NOMO-1 treated with dmso at 0.1 percent for 144 hours (cell line): ENCODE results near the gene OSTF1.

Source experiments
- DNase-seq: peaks from one replicate; lab custom pipeline; 2025; ENCODE audit not compliant: unreplicated experiment; lab: John Stamatoyannopoulos, UW

The OSTF1 gene, protein sequence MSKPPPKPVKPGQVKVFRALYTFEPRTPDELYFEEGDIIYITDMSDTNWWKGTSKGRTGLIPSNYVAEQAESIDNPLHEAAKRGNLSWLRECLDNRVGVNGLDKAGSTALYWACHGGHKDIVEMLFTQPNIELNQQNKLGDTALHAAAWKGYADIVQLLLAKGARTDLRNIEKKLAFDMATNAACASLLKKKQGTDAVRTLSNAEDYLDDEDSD

DNA sequence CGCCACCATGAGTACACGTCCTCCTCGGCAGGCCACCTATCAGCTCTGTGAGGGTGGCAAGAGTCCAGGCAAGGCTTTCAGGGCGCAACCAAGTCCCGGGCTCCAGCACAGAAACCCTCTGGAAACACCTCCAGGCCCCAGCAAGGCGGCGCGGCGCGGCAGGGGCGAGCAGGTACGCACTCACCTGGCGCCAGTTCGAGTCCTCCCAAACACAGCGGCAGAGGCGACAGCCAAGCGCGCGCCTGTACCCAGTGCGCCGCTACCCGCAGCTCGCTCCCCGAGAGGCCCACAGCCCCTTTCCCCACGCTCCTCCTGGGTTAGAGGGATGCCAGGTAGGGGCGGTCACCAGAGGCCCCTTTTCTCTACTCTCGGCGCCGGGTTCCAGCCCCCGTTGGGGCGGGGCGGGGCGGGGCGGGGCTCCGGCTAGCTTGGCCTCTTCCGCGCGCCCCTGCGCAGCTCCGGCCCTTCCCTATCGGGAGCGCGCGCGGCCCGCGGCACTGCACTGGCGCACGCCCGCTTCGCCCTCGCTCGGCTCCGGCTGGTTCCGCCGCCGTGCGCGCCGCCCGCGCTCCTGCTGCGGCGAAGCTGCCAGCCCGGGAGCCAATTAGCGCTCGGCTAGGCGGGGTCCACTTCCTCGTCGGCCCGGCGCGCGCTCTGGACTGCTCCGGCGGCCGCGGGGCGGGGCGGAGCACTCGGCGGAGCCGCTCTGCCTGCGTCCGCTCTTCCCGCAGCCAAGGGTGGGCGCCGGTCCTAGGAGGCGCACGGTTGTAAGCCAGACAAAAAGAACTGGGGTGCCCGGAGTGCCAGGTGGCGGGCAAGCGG, at the start of gene OSTF1, which contains the start of gene NMRK1:
Gene OSTF1, plus strand, starts transcription at position 691 of the 822 bp plus-strand sequence. CDS start 179 bp downstream, outside the sequence.
Gene NMRK1, minus strand, starts transcription at position 332 of the 822 bp plus-strand sequence. CDS start 5,040 bp downstream, outside the sequence.
- peak; percentile 83 for DNase-seq

DNA sequence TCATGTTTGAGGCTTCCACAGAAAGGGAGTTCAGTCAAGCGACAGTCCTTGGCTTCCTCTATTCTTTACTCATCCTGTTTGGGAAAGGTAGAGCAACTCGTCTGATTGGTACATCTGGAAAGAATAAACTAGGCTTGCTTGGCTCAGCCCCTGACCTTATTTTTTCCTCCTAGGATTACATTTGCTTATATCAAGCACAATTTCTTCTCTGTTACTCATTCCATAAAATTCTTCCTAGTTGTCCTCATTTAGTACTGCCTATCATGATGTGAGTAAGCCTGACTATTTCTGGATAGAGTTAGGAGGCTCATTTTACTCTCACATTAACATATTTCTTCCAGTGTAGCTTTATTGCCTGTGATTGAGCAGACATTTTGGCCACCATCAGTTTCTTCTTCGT, 49.3 kb upstream of the OSTF1 start:
- no peak for DNase-seq

DNA sequence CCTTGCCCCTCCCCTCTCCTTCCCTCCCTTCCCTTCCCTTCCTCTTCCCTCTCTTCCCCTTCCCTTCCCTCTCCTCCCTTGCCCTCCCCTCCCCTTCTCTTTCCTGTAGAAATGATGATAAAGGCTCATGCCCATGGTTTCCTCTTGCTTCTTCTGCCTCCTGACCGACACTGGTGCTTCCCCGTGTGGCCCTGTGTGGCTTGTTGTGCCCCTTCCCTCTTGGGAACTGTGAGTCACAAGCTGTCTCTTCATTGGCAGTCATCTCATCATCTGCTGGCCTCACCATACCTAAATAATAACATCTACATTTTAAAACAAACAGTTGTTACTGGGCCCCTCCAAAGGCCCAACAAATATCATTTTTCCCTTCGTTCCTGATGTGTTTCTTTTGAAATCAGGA, 48.5 kb upstream of the OSTF1 start:
- DNase-seq: no peak

DNA sequence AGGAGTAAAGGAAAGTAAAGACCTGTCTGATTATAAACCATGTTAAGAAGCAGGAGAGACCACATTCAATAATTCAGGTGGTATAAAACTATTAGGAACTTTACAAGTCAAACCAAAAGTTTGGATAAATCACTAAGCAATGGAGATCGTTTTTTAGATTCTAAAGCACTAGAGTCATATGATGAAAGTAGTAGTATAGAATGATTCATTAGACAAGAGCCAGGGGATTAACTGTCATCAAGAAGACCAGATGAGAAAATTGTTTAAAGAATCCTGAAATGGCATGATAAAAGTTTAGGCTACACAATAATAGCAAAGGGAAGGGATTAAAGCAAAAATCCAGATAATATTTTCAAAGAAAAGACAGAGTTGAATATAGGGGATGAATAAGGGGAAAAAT, 47.3 kb upstream of the OSTF1 start:
- no peak for DNase-seq

DNA sequence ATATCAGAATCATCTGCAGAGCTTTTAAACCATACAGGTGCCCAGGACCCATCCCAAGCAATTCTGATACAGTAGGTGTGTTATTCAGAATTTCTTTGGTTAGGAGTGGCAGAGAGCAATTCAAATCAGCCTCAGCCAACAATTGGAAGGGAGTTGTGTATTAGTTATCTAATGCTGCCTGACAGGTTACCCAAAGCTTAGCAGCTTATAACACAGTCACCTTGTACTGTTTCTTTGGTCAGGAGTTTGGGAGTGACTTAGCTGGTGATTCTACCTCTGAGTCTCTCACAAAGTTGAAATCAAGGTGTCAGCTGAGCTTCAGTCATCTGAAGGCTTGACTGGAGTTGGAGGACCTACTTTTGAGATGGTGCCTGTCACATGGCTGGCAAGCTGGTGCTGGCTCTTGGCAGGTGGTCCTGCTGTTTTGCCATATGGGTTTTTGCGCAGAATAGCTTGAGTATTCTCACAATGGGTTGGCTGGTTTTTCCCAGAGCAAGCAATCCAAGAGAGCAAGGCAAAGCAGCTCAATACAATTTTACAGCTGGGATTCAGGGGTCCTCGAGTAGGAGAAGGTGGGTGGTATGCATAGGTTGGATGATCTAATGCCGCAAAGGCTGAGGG, 41.5 kb upstream of the OSTF1 start:
- no peak for DNase-seq

DNA sequence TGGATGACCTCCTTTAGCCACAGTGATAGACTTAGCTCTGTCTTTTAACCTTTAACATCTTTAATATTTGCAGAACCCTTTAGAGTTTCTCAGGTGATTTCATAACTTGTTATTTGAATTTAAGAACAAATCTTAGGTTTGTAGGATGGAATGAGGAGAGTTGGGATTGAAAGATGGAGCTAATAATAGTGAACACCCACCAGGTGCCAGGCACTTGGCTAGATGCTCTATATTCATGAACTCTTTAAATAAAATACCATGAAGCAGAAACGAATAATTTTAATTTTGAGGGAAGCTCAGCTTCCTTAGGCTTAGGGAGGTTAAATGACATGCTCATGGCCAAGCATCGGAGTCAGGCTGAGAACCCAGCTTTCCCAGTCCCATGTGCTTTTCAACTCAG, 40.8 kb upstream of the OSTF1 start:
- no peak for DNase-seq

DNA sequence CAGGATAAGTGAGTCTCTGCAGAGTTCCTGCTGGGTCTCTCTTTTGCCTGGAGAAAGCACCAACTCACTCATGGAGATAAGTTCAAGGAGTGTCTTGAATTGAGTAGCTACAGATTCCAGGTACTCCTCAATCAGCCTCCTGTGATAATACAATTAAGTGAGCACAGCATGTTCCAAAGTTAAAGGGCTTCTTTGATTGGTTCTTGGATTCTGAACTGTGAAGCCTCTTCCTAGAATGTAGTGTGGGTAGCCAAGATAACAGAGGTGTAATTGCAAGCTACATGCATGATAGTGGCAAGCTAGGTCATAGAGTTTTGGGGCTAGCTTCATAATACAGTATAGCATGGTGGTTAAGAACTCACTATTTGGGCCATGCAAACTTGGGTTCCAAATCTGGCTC, 37.0 kb upstream of the OSTF1 start:
- no peak for DNase-seq

DNA sequence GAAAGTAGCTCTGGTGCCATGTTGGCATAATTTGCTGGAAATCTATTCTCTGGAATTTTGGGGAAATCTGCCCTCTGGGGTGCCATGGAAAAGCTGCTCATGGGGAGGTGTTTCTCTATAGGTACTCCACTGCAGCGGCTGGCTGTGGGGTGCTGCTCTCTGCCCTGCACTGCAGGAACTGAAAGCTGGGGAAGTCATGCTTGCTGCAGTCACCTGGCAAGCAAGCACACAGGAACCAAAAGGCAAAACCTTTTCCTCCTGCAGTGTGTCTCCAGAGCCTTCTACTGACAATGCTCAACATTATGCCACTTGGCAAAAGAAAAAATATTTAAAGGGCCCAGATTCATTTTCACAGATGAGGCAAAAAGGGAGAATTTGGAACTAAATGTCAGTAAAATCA, 34.4 kb upstream of the OSTF1 start:
- DNase-seq: no peak

DNA sequence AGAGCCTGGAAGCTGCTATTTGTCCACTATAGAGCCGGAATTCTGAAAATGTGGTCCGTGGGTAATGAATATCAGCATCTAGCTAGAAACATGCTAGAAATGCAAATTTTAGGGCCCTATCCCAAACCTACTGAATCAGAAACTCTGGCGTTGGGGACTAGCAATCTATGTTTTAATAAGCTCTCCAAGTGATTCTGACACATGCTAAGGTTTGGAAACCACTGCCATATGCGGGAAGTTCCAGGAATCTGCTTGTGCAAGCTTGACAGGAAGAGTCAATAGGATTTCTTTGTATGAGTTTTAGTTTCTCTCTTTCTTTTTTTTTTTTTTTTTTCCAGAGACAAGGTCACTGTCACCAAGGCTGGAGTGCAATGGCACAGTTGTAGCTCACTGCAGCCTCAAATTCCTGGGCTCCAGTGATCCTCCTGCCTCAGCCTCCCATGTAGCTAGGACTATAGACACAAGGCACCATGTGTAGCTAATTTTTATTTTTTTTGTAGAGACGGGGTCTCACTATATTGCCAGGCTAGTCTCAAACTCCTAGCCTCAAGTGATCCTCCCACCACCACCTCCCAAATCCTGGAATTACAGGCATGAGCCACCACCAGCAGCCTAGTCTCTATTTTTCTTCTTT, 33.8 kb upstream of the OSTF1 start:
- no peak for DNase-seq

DNA sequence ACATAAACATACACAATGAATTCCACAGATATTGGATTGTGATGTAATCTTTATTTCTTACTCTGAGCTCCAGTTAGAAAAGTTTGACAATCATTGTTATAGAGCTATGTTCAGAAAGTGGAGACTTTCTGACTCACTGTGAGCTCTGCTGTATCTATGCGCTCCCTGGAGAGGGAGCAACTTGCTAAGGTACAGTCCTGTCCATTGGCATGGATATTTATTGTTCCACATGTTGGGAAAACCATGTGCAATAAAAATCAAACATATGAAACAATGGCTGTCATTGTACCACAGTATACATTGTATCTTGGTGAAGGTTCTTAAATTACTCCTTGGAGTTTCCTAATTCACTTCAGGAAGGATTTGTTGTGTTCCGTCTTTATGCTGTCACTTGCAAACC, 27.1 kb upstream of the OSTF1 start:
- DNase-seq: no peak

DNA sequence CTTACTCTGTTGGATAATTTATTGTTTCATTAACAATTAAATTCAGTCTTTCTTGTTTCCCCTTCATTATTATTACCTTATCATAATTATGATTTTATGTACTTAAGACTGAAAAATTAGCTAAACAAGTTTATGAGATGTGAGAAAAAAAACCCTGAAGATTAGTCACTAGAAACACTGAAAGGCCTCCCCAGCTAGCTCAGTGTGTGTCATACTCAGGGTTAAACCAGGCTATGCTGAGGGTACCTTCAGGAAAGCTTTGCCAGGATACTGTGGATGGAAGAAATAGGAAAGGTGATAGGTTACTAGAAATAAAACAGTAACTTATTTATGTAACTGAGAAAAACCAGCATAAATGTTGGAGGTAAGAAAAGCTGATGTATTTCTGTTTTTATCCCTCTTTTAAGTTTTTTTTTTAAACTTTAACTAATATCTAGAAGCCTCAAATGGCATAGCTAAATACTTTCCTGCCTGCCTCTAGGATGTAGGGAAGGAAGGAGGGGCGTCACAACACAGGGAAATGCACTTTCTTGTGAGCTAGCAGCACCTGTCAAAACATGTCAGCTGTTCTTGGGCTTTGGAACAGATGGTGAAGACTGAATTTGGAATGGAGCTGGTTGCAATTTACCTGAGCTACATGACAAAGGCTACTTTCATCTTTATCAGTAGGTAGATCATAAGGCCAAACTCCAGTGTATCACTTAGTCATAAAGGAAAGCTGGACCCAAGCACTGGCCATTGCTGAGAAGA, 24.6 kb upstream of the OSTF1 start:
- no peak for DNase-seq

DNA sequence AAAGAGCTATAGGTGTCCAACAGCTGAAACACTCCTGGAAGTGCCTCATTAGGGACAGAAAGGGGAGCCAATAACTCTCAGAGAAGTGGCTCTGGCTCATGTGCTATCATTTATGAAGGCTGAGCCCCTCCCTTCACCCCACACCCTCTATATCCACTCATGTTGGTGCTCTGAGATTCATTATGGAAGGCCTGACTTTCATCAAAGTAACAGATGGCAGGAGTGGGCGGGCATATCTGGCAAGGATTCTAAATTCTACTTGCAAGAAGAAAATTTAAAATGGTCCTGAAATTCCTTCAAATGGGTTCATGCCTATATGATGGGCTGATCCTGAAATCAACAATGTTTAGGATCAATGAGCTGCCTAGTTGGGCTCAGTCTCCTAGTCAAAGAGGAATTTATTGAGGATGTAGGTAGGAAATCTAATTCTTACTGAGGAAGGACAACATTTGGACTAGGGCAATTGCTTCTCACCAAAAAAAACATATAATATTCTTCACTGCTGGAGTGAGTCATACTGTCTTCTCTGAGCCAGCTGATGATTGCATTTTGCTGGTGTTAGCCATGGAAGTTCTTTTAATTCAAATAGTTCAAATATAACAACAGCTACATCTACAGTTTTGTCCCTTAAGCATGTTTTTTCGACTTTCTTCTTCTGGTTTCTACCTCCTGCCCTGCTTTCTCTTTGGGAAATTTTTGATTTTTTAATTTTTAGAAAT, 23.8 kb upstream of the OSTF1 start:
- DNase-seq: no peak

DNA sequence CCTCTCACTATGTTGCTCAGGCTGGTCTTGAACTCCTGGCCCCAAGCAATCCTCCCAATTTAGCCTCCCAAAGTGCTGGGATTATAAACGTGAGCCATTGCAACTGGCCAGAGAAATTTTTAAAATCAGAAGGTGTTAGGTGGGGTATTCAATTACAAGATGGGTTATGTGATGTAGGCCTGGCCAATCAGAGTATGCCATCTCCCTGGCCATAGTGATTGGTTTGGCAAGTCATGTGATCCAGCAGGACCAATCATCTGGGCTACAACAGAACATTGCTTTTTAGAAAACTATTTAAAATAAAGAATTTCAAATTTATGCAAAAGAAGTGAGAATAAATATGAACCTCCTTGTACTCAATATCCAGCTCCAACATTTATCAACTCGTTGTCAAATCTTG, 22.8 kb upstream of the OSTF1 start:
- no peak for DNase-seq

DNA sequence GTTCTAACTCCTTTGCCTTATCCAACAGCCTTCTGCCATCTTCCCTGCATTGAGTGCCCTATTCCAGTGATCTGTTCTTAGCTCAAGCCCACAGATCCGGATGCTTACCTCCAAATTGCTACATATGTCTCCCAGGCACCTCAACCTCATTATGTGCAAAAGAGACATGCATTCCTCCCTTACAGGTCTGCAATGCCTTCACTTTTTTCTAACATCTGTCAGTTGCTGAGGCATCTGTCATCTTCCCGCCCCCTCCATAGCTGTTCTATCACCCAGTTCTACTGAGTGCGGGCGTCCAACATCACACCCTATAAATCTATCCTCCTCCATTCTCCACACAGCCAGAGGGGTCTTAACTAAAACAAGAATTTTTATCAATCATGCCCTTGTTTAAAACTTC, 20.4 kb upstream of the OSTF1 start:
- no peak for DNase-seq

DNA sequence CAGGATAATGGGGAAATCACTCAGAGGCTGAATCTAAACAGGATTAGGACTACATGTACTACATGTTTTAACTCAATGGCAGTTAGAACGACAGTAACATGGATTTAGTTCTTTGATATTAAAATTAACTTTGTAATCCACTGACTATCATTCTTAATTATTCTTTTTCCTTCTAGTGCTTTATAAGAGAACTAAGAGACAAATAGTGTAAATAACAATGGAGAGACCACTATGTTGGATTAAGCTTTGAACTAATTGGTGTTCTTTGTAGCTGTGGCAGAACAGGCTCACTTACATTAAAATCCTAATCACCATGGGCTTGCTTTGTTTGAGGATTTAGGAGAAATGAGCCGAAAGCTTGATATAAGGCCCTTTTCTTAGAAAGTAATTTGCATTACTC, 19.1 kb upstream of the OSTF1 start:
- DNase-seq: no peak

DNA sequence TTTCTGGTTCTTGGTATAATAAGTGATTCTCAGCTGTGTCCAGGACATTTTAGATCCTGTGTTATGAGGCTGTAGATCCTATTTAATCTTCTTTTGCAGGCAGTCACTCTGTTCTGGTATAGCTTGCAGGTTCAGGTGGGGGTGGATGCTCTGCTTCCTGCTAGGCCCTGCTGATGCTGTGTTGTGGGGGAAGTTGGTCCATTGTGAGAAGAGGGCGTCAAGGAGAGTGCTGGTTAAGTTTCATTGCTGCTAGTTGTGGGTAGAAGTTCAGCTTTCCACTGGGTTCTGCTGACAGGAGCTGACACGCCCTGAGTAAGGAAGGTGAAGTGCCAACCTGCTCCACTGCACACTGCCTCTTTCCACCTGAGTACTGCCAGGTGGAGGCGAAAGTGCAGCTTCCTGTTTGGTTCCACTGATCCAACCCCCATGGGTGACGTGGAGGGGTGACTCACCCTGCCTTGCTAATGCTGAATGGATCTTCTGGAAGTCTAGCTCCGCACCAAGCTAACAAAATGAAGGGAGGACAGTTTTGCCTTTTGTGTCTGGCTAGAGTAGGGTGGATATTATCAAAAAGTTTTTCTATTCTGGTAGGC, 16.7 kb upstream of the OSTF1 start:
- no peak for DNase-seq

DNA sequence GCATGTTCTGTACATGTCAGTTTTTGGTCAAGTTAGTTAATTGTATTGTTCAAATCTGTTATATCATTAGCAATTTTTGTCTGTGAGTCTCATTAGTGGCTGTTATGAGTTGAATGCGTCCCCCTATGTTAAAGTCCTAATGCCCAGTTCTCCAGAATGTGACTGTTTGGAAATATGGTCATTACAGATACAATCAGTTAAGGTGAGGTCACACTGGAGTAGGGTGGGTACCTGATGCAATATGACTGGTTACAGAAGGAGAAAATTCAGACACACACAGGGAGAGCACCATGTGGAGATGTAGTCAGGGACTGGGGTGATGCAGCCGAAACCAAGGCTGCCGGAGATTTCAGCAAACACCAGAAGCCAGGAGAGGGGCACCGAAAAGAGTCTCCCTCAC, 15.4 kb upstream of the OSTF1 start:
- no peak for DNase-seq

DNA sequence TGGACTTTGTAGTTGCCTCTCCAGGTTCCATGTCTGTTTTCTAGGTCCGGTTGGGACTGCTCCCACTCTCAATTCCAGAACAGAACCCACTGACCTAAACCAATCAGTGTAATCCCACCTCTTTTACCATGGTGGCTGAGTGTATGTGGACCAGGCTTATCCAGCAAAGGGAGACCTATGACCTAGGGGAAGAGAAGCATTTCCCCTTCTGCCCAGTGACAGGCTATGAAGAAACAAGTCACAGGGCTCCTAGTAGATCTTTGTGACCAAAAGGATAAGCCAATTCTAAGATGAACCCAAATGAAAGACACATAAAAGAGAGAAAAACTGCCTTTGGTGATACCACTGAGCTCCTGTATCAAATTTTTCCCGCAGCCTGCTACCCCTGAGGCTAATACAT, 6.7 kb upstream of the OSTF1 start:
- DNase-seq: no peak

DNA sequence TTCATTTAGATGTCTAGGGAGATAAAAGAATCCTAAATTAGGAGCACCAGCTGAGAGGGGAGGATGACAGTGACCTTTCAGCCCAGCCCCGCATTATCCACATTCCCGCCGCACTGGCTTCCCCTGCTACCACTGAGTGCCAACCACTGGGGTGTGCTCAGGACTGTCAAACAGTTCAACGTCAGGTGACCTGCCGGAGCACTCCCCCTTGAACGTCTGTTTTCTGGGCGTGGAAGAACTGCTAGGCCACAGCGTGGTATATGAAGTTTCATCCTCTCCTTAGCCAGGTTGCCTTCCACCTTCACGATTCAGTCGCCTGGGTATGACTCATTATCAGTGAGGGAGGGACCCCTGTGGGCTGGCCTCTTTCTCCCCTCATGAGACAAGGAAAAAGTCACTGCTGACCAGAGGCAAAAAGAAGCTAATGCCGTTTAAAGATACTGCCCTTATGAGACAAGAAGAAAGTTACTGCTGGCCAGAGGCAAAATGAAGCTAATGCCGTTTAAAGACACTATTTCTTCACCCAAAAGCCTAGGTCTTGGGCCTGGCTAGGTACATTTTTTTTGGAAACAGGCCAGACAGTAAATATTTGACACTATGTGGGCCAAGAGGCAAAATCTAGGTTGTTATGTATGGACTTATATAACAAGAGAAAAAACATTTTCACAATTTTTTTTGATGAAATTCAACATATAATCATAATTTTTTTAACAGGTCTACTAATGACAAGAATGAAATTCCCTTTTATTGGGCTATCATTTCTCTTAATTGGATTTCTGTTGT, 4.9 kb upstream of the OSTF1 start:
- no peak for DNase-seq
